CD4-positive, alpha-beta T cell treated with Interleukin-6 at 100 ng/mL for 8 hours (primary cell): ENCODE data around the gene LONRF2.
A peak's percentile ranks its signal among the peaks of the same experiment; 100 is the strongest.

Experiments used
- DNase-seq: peaks from one replicate; pipeline ENCODE4 v3.0.0-alpha.2; 2020; ENCODE audit warnings: mixed read lengths, low spot score

LONRF2 gene

DNA sequence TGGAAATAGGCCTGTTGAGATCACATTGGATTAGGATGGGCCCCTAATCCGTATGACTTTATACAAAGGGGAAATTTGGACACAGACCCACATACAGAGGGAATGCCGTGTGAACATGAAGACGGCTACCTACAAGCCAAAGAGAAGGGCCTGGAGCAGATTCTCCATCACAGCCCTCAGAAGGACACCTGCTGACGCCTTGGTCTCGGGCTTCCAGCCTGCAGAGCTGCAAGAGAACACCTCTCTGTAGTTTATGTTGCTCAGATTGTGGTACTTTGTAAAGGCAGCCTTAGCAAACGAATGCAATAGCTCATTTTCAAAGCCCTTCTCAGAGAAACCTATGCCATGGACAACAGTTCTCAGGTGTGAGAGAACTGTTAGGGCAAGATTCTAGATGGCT lies 86.1 kb downstream of the LONRF2 start:
- no peak for DNase-seq

DNA sequence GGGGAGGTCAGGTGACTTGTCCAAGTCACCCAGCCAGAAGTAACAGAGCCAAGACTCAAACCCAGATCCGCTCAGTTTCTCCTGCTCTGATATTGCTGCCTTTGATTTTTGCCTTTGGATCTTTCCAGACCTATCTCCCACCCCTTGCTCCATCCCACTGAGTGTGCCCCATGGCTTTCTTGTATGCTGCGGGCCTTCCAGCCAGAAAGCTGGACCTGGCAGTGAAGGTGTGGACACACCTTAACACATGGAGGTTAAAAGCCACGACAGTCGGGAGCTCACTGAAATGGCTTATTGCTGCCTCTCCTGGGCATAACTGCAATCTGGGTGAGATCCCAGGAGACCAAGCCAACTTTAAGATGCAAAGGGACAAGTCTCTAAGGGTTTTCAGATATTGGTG lies 86.7 kb downstream of the LONRF2 start:
- DNase-seq, result no peak

DNA sequence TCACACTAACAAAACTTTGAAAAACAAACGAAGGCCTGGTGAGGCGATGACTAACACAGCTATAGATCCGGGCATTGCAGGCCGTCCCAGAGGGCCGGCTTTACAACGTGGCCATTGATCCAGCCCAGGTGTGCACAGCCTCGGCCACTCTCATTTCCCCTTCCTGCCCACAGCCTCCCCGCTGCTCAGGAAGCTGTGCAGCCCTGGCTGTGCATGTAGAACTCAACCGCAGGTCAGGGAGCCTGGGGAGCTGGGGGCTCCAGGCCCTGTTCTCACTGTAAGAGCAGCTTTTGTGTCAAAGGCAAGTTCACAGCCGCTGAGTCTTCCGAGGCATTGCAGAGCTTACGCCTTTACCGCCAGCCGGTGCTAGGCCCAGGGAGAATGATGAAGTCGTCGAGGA lies 87.2 kb downstream of the LONRF2 start:
- peak; percentile 37 for DNase-seq

DNA sequence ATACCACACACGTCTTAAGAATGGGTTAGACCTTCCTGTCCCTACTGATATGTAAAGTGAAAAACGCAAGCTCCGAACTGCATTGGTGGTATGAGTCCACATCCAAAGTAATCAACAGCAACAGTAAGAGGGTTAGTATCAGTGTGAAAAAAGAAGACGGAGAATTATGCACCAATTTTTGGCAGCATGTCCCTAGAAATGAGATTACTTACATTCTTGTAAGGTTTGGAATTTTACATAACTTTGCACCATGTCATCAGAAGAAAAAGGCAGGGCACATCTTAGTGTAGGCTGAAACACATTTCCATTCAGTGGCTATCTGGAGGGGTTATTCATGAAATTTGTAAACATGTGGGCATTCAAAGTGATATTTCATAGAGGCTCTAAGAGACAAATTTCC lies 88.2 kb downstream of the LONRF2 start:
- DNase-seq, result no peak

DNA sequence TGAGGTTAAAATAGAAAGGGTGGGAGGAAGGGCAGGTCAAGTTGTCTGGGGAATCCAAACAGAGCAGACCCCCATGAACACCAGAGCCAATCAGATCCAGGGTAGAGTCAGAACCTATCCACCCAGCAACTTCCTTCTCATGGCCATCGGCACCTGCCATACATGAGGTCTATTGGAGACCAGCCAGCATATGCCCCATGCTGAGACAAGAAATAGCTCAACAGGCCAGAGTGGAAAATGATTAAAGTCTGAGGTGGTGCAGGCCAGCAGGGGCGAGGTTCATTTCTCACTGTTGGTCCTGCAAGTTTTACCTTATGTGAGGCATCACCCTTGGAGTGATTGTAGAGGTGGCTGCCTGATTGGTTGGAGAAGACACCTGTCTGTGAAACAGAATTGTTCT lies 89.2 kb downstream of the LONRF2 start:
- DNase-seq, result no peak

DNA sequence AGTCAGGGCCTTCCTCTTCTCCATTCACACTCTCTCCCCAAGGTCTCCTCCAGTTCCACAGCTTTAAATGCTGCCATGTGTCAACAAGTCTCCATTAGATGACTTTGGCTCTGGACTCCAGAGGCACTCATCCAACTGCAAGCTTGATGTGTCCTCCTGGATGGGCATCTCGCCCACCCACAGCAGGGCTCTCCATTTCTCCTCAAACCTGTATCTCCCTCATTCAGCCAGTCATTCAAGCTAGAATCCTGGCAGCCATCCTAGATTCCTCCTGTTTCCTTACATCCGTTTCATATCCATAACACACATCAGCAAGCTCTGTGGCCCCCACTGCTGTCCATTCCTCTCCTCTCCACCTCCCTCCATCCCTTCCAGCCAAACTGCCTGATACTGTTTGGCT lies 91.5 kb downstream of the LONRF2 start:
- no peak for DNase-seq

DNA sequence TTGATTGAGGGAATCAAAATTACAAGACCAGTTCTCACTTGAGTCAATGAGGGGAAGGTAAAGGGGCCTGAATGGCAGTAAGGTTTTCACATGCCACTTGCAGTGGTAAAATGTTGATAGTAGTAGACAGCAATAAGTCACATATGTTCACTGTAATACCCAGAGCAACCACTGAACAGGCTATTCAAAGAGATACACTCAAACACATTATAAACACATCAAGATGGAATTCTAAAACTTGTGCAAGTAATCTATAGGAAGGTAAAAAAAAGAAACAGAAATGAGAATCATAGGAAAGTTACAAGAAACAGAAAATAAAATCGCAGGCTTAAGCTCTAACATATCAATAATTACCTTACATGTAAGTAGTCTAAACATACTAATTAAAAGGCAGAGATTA lies 93.3 kb downstream of the LONRF2 start:
- no peak for DNase-seq

DNA sequence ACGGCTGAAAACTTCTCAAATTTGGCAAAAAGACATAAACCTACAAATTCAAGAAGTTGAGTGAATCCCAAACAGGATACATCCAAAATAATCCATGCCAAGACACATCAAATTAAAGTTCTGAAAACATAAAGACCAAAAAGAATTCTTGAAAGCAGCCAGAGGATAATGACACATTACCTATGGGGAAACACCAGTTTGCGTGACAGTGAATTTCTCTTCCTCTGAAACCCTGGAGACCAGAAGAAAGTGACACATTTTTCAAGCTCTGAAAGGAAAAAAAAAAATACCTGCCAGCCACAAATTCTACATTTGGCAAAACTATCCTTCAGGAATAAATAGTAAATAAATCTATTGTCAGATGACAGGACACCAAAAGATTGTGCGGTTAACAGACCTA lies 93.9 kb downstream of the LONRF2 start:
- DNase-seq, result no peak

DNA sequence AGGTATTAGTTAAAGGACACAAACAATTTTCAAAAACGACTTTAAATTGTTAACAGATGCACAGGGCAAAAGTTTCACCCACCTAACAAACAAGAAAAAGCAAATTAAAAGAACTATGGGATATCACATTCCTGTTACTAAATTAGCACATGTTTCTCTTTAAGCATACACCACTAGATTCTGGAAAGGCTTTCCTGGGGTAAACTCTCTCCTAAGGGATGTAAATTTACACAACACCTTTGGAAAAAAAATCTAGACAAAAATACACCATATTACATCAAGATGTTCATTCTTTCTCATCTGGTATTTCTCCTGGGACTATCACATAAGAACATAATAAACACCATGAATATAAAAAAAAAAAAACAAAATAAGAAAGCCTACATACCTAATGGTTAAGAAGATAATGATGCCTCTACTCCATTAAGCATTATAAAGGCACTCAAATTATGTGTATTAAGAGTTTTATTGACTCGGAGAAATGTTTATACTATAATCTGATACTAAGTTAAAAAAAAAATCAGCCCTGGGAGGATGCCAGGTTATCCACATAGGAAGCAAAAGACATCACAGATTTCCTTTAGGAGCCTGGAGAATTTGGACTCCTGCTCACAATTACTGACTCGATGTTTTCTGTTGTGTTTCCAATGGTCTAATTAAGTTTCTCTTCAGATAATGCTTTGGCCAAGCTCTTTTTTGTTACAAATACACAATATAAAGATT lies 97.2 kb downstream of the LONRF2 start:
- no peak for DNase-seq

DNA sequence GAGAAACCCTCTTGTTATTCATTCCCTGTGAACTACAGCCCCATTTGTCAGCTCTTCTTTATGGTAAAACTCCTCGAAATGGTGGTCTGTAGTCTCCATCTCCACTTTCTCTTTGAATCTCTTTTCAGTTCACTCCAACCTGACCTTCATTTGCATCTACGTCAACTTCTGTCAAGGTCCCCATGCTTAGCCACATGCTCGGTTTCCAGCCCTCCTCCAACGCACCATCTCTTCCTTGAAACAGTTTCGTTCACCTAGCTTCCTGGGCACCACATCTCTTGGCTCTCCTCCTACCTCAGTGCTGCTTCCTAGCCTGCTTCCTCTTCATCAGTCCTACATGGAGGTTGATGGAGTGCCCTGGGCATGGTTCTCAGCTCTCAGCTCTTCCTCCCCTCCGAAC lies 98.8 kb downstream of the LONRF2 start:
- DNase-seq, result no peak
